DMS79 (cell line): ENCODE results near the gene MOCS1.
A peak's percentile ranks its signal among the peaks of the same experiment; 100 is the strongest.

Experiments
- DNase-seq: peaks from one replicate; lab custom pipeline; 2025; lab: John Stamatoyannopoulos, UW

Gene MOCS1

DNA sequence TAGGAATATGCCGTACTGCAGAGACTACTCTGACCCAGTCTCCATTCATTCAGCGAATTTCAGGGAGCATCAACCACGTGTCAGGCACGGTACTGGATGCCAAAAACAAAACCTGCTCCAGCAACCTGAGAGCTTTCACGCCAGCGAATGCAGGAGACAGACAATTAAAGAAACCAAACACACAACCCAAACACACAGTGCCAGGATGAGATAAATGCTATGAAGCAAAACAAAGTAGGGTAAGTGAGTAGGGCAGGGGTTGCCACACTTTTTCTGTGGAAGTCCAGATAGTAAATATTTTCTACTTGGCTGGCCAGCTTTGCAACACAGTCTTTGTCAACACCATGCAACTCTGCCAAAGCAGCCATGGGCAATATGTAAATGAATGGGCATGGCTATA, 10.0 kb downstream of the MOCS1 start:
- DNase-seq, result no peak

DNA sequence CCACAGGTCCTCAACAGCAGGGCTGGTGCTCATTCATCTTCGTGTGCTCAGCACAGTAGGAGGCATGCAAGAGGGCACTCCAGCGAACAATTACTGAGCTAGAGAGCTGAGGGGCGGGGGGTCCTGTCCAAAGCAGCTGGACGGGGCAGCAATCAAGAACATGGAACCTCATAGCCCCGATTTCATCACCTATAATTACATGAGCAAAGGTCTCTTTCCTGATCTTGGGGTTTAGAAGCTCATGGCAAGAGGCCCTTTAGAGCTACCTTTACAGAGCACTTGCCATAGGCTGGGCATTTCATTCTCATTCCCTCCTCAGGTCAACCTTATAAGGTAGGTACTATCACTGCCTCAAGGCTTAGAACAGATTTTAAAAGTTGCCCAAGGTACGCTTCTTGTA, 10.4 kb downstream of the MOCS1 start:
- DNase-seq, result no peak

DNA sequence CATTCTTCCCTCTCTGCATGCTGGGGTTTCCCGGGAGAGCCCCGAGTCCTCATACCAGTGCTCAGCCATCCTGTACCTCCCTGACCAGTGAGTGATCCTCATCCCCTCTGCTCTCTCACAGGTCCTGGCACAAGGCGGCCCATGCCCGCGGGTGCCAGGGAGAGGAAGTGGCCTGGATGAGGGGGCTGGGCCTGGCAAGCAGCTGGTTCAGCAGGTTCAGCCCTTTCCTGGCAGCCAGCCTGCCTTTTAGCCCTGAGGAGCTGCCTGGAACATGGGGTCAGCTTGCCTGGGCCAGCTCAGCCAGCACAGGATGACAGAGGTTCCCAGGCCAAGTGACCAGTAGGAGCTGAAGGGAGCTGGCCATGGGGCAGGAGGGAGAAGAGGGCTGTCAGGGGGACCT, 10.9 kb downstream of the MOCS1 start:
- no peak for DNase-seq

DNA sequence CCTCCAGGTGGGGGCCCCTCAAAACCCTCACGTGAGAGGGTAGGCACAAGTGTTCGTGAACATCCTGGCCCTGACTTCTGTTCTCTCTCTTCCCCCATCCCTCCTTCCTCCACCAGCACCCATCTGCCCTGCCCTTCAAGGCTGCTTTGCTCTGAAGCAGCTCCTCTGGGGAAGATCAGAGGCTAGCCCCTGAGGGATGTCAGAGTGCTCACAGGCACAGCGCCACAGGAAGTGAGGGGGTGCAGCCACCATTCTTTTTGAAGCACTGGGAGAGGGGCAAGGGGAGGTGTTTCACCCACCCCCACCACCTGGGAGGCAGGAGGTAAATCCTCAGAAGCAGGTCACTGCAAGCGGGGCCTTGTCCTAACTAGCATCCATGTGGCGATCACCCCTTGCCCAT, 11.4 kb downstream of the MOCS1 start:
- DNase-seq, result no peak

DNA sequence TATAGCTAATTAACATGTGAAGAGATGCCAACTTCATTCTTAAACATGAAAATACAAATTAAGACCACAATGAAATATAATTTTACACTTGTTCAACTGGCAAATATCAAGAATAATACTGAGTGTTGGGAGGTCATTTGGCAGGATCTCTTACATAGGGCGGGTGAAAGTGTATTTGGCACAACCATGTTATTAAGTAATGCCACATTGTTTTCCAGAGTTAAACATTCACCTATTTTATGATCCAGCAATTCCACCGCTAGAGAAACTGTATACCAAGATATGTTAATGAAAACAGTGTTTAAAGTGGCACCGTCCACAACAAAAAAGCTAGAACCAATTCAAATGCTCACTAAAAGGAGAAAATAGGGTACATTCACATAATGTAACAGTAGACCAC, 14.1 kb downstream of the MOCS1 start:
- no peak for DNase-seq

DNA sequence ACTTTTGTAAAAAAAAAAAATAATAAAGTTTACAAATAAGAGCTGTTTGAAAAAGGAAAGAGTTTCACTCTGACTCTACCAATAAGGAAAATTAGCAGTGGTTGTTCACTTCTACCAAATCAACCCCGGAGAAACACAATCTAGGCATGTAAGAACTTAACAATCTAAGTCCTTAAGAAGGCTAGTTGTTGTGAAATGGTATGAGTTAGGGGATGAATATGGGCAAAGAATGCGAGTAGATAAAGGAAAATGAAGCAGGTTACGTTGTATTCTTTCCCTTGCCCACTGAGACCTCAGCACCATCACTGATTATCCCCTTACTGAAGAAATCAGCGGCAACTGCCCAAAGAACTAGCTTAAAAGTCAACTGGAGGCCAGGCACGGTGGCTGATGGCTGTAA, 15.4 kb downstream of the MOCS1 start:
- DNase-seq, result no peak

DNA sequence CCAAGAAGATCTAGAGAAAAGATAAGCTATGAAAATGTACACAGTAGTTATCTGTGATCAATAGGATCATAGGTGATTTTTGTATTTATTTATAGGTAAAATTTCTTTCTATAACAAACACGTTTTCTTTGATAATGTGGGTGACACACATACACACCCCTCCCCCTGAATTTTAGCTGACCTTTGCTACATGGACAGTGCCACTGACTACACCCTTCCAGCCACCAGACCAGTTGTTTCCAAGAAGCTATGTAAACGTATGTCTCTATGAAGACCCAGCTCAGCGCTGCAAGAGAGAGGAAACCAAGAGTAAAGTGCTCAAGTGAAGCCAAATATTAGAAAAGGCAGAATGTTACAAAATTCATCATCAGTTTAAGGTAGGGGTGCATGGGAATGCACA, 16.3 kb downstream of the MOCS1 start:
- no peak for DNase-seq

DNA sequence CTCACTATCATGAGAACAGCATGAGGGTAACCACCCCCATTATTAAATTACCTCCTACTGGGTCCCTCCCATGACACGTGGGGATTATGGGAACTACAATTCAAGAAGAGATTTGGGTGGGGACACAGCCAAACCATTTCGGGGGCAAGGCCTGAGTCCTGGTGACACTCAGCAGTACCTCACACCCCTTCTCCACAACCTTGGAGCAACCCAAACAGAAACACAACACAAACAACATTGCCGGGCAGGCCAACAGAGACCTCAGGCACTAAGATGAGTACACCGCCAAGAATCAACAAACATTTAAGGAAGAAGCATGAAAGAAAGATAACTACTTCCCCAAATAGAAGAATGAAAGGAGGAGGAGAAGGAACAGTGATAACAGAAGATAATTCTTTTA, 16.9 kb downstream of the MOCS1 start:
- DNase-seq, result no peak

DNA sequence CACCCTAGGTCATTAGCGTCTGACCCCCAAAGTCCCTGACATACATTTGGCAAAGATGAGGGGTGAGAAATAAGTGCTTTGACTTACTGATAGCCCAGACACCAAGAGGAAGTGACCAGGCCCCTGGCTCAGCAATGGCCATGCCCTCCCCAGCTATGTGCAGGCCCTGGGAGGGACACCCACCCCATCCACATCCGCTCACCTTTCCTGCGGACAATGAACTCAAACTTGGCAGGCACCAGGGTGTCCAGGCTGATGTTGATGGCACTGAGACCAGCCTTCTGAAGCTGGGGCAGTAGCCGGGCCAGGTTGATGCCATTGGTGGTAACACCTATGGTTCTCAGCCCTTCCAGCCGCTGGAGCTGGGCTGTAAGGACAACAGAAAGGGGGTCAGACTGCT, 18.4 kb downstream of the MOCS1 start:
- DNase-seq, result no peak

DNA sequence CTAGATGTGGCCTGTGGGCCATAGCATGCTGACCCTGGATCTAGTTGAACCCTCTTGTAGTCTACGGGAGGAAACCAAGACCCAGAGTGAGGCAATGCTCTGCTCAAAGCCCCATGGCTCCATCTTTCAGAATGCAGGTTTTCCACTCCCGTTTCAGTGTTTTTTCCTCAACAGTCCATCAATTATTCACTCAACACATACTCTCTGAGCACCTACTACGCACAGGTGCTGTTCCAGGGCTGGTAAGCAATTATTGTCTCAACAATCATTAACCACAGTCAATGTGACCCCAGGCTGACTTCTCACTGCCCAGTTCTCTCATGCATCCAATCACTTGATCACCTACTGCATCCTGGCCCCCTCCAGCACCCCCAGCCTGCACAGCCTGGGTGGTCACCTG, 20.0 kb downstream of the MOCS1 start:
- DNase-seq, result no peak

DNA sequence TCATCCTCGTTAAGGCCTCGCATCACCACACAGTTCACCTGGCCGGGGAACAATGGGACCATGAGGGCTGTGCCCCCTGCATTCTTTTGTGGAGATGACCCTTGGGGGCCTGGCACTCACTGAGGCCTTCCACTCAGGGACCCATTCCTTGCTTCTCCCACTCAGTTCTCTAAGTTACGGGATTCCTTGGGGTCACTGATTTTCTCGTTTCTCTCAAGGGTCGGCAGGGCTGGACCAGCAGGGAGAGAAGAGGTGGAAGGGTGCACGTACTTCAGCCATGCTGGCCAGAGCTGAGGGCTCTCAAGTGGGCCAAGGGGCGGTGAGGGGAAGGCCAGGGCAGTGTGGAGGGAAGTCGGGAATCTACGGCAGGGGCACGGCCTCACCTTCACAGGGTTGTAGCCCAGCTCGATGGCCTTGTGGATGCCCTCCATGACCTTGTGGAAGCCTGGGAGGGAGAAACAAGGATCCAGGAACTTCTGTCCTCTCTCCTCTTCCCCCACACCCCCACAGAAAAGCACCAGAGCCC, 20.8 kb downstream of the MOCS1 start:
- no peak for DNase-seq

DNA sequence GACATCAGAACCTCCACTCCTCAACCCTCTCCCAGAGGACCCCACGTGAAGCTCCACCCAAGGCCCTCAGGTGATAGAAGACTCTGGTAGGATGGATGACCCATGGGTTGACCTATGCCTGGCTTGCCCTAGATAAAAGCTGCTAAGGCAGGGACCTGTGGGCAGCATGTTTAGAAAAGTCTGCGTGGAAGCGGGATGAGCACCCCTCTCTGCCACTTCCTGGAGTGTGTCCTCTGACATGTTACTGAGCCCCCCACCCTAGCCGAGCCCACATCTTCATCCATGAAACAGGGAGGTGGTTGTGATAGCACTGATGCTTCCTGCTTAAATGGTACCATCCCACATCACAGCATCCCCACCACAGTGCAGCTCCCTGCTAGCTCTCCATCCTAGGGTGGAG, 21.8 kb downstream of the MOCS1 start:
- DNase-seq, result no peak

DNA sequence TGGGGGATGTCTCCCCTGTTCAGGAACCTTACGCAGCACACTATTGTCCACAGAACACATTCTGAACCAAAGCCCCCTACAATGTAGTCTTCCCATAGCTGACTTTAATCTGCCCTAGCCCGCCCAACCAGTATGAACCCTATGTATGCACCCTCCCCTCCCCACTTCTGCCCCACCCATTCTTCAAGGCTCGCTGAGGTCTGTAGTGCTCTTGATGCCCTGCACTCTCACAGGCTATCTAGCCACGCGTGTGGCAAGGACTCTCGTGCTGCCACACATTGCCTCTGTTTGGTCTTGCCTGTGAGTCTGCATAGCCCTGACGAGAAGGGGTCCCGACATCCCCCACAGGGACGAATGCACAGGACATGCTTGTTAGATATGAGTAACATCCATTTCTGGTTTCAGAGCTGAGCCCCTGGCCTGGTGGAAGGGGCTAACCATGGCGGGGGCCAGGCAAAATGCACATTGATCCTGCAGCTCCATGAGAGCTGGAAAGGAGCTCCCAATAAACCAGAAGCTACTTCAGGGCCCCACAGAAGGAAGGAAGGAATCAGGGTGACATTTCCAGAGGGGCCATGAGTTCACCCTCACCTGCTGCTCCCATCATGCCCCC, 22.6 kb downstream of the MOCS1 start:
- DNase-seq, result peak; percentile 44

DNA sequence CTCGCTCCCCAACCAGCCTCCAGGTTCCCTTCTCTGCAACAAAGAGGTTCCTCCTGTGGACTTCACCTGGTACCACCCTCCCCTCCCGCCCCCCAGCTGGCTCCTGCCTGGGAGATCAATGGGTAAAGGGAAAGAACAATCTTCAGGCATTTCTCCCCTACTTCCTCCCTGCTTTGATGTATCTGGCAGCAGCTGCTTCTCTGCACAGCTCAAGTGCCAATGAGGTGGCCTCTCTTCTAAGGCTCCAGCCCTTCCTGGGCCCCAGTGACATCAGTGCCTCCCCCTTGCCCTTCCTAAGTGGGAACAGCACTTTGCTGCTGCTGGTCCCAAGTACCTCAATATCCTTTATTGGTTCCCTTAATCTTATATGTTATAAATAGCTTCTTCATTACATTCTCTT, 23.5 kb downstream of the MOCS1 start:
- no peak for DNase-seq

DNA sequence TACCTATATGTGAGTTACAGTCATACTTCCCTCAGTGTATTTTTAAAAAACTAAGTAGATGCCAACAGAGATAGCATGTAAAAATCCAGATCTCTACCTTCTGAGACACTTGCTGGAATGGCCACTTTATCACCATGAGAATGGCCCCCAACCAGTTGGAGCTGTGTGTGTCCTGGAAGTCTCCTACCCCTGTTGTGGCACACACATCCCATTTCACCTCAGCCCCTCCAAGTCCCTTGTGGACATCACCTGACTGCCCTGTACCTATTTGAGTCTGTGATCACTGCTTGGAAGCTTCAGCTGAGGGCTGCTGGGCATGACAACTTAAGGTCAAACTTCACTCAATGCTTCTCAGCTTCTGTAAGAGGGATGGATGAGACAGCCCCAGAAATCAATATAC, 24.1 kb downstream of the MOCS1 start:
- DNase-seq, result no peak

DNA sequence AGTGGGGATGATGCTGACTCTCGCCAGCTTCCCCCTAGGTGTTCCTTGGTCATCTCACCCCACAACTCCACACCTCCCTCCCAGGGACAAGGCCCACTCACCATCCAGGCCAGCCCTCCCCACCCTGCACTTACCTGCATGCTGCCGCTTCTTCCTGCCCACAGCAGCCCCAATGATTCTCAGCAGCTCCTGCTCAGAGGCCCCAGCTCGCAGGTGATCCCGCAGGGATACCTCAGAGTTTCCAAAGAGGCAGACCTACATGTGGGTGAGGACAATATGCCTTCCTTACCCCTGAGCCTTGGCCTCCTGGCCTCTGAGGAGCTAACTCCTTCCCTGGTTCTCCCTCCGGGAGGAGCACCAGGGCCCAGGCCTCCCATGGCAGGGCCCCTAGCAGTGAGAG, 24.6 kb downstream of the MOCS1 start:
- DNase-seq, result no peak

DNA sequence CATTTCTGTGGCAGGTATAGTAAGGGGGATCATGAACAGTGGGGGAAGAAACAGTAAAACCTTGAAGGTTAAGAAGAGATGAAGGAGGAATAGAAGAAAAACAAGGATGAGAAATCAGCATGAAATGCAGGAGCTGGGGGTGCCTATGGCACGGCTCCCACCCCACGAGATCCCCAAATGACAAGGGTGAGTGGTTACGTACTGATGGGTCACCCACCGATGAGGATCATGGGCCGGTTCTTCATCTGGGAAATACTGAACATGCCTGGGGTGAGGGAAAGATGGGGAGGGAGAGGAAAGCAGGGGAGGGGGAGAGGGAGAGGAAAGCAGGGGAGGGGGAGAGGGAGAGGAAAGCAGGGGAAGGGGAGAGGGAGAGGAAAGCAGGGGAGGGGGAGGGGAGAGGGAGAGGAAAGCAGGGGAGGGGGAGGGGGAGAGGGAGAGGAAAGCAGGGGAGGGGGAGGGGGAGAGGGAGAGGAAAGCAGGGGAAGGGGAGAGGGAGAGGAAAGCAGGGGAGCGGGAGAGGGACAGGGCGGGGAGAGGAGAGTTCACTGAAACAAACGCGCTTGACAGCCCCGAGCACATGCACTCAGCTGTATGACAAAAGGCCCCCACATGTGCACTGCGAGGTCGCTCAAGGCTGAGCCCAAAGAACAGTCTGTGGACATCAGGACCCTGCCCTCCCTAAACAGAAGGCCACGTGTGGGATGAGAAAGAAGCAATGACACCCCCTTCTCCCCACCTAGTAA, 25.3 kb downstream of the MOCS1 start:
- DNase-seq, result no peak

DNA sequence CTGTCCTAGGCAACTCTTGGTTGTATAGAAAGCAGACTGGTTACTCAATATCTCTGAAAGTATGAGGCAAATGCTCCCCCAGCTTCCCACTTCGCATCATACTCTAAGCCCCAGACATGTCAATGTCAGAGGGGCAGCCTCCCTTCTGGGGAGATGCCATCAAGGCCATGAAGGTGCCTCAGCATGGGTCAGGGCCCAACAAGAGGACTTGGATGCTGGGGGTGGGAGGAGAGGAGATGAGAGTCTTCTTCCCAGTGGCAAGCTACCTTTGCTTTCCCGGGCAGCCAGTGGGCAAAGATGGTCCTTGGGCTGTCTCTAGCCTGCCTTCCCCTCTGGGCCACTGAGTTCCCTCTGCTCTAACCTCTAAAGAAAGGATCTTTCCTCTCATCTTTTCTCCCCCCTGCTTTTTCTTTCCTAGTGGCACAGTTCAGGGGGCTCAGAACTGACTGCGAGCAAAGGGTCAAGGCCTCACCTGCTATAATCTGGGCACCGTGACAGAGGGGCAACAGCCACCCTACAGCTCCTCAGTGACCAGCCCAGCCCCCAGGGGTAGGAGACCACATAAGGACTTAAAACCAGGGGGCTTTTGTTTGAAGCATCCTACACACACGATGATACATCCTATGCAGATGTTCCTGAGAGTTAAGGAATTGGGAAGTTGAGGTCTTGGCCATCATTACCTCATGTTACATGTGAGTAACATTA, 26.2 kb downstream of the MOCS1 start:
- DNase-seq, result no peak

DNA sequence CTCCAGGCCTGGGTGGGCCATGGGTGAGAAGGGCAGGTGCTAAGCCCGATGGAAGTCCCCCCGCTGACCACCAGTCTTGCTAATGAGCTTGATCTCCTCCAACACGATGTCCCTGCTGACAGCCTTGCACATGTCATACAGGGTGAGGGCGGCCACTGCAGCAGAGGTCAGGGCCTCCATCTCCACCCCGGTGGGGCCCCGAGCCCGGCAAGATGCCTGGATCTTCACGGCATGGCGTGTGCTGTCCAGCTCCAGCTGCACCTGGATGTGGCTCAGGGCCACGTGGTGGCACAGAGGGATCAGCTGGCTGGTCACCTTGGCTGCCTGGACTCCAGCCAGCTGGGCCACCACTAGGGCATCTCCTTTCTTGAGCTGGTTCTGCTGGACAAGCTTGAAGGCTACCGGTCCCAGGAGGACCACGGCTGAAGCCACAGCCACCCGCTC, 27.9 kb downstream of the MOCS1 start:
- no peak for DNase-seq

DNA sequence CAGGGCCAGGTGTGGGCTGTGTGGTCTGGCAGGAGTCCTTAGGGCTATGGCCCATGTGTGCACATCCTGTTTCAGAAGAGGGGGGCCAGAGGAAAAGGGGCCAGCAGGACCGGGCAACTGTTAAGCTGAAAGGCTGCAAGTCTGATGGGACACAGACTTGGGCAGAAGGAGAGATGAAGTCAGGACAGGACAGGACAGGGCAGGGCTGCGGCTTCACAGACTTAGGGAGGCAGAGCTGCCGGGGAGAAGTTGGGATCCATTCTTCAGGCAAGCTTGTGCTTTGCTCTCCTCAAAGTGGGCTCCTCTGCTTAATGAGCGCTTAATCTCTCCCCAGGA, 28.7 kb downstream of the MOCS1 start:
- no peak for DNase-seq

DNA sequence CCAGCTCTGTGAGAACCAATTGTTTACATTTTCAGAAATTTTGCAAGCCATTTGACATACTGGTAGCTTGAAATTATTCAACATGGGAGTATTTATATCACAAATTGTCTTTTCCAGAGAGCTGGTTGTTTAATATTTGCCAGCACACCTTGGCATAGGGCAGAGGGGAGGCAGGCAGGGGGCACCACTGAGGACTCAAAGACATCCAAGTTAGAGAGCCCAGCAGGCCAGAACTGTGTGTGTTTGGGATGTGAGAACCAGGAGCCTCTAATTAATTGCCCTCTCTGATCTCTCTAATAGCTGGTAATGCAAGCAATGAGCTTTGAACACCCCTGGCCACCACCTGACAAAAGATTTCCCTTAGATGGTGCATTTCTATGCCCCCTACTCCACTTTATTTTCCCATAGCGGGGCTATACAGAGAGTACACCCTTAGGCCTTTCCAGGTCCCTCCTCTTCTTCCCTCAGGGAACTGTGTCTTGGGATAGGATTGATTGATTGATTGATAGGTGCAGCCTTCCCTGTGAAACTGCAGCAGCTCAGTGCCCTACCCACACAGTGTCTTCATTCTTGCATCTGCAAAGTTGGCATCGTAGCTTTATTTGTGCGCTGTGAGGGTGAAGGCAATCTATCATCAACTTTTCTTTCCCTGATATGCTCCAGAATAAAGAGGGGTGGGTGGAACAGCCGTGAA, 29.2 kb downstream of the MOCS1 start:
- no peak for DNase-seq

DNA sequence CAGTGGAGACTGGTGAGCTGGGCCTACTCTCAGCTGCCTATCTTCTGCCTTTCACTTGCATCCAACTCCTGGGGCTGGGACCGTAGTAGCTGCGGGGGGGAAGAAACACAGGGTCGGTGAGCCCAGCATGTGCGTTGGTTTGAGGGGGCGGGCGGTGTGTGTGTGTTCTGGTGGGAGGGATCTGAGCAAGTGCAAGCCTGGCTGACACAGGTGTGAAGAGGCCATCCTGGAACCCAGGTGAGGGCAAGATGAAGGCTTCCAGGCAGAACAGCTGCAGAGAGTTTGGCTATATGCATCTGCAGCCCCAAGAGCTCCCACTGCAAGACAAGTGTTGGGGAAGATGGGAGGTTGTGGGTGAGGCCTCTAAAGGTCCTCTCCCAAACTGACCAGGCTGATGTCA, 30.6 kb downstream of the MOCS1 start:
- DNase-seq, result no peak
